ENCODE data around the gene G3BP1. TPM values are rescaled to one million over a fixed set of nuclear protein-coding genes. Genes with fewer than 3 reads are reported as not detected.
"Not testable (repeated sequence)": the region's sequence is repeated elsewhere in the genome, so short reads cannot be mapped to it uniquely, and the experiment has no call there.

Gene G3BP1
- total RNA-seq, 1 donor from 2014 or later: 312 TPM

- Mint-ChIP-seq H3K36me3 (ENCODE audit: low read depth) (peaks cover 87% of the 10 kb centered on the region), H3K4me3 (ENCODE audit: low read depth) (no peak overlapping the region), H3K4me1 (ENCODE audit: low read depth) (peaks cover 18% of the 10 kb centered on the region), H3K9me3 (peaks cover 8% of the 10 kb centered on the region), H3K27ac (no peak overlapping the region), H3K27me3 (ENCODE audit: low read depth) (no peaks in the 10 kb centered on the region)
- intact Hi-C loops (cut with micrococcal nuclease): no loop called here
- no peak for DNase-seq (ENCODE audit: low spot score)
Observed at GRCh38 chr5:151811593-151812321, 40.0 kb downstream of the G3BP1 start.

GRCh38 chr5:151812757-151813309, 41.1 kb downstream of the G3BP1 start:
- Mint-ChIP-seq H3K4me3 (ENCODE audit: low read depth) (no peak overlapping the region), H3K27me3 (ENCODE audit: low read depth) (no peaks in the 10 kb centered on the region), H3K27ac (no peak overlapping the region), H3K4me1 (ENCODE audit: low read depth) (peaks cover 18% of the 10 kb centered on the region), H3K9me3 (peaks cover 8% of the 10 kb centered on the region), H3K36me3 (ENCODE audit: low read depth) (peaks cover 79% of the 10 kb centered on the region)
- intact Hi-C loops (cut with micrococcal nuclease): no loop called here
- no peak for DNase-seq (ENCODE audit: low spot score)

GRCh38 chr5:151815051-151815450, 43.3 kb downstream of the G3BP1 start:
- DNase-seq (ENCODE audit: low spot score): no peak
- Mint-ChIP-seq H3K4me1 (ENCODE audit: low read depth) (peaks cover 9% of the 10 kb centered on the region), H3K27ac (no peak overlapping the region), H3K9me3 (peaks cover 8% of the 10 kb centered on the region), H3K4me3 (ENCODE audit: low read depth) (no peak overlapping the region), H3K36me3 (ENCODE audit: low read depth) (peaks cover 59% of the 10 kb centered on the region), H3K27me3 (ENCODE audit: low read depth) (no peaks in the 10 kb centered on the region)
- intact Hi-C loops (cut with micrococcal nuclease): no loop called here

DNA sequence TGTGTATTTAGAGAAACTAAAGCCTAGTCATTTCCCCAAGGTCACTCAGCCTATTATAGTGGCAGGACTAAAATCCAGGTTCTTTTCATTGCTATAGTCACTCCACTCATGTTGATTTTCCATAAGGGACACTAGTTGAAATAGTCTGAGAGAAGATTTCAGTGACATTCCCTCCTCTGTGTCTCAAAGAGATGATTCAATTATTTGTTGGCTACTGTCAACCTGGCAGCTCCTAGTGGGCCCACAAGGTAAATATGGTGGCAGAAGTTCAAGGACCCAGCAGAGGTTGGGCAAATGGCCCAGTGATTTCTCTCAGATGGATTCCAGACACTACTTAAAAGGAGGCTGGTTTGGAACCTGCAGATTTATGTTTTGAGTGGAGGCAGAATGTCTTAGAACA, 48.1 kb downstream of the G3BP1 start:
- DNase-seq (ENCODE audit: low spot score): no peak
- intact Hi-C loops (cut with micrococcal nuclease): no loop called here
- Mint-ChIP-seq H3K27ac (no peak overlapping the region), H3K4me1 (ENCODE audit: low read depth) (no peaks in the 10 kb centered on the region), H3K9me3 (no peaks in the 10 kb centered on the region), H3K4me3 (ENCODE audit: low read depth) (no peak overlapping the region), H3K36me3 (ENCODE audit: low read depth) (peaks cover 20% of the 10 kb centered on the region), H3K27me3 (ENCODE audit: low read depth) (no peaks in the 10 kb centered on the region)

- Mint-ChIP-seq H3K27me3 (ENCODE audit: low read depth) (no peaks in the 10 kb centered on the region), H3K9me3 (no peaks in the 10 kb centered on the region), H3K4me1 (ENCODE audit: low read depth) (no peaks in the 10 kb centered on the region), H3K27ac (no peak overlapping the region), H3K36me3 (ENCODE audit: low read depth) (peaks cover 16% of the 10 kb centered on the region), H3K4me3 (ENCODE audit: low read depth) (no peak overlapping the region)
- intact Hi-C loops (cut with micrococcal nuclease): no loop called here
- no peak for DNase-seq (ENCODE audit: low spot score)
Observed at GRCh38 chr5:151820271-151820670, 48.5 kb downstream of the G3BP1 start.

GRCh38 chr5:151820903-151821302, 49.1 kb downstream of the G3BP1 start:
- no peak overlapping the region for H3K4me3 Mint-ChIP-seq (ENCODE audit: low read depth)
- no peak overlapping the region for H3K27ac Mint-ChIP-seq
- peaks cover 10% of the 10 kb centered on the region for H3K36me3 Mint-ChIP-seq (ENCODE audit: low read depth)
- H3K9me3 Mint-ChIP-seq: no peaks in the 10 kb centered on the region
- intact Hi-C loops (cut with micrococcal nuclease): no loop called here
- H3K4me1 Mint-ChIP-seq (ENCODE audit: low read depth): no peaks in the 10 kb centered on the region
- no peaks in the 10 kb centered on the region for H3K27me3 Mint-ChIP-seq (ENCODE audit: low read depth)
- DNase-seq (ENCODE audit: low spot score): no peak

- Mint-ChIP-seq H3K36me3 (ENCODE audit: low read depth) (peaks cover 5% of the 10 kb centered on the region), H3K27me3 (ENCODE audit: low read depth) (no peaks in the 10 kb centered on the region), H3K4me3 (ENCODE audit: low read depth) (no peak overlapping the region), H3K4me1 (ENCODE audit: low read depth) (no peaks in the 10 kb centered on the region), H3K9me3 (no peaks in the 10 kb centered on the region), H3K27ac (no peak overlapping the region)
- intact Hi-C loops (cut with micrococcal nuclease): no loop called here
- no peak for DNase-seq (ENCODE audit: low spot score)
Observed at GRCh38 chr5:151822141-151822540, 50.4 kb downstream of the G3BP1 start.

DNA sequence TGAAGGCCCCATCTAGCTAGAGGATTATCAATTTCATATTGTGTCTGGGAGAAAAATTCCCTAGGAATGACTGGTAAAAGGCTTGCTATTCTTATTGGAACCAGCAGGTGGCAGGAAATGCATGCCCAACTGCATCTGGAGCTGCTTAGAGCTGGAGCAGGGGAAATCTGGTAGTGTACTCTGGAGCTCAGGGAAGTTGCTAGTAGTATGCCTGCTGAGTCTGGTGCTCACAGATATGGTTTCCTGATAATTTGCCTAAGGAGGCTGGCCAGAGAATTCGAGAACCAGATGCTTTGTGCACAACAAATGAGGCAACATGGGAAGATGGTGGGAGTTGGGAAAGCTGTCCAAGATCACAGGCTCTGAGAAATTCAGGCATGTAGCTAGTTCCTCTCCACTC, 53.7 kb downstream of the G3BP1 start:
- H3K27me3 Mint-ChIP-seq (ENCODE audit: low read depth): no peaks in the 10 kb centered on the region
- no peaks in the 10 kb centered on the region for H3K9me3 Mint-ChIP-seq
- H3K36me3 Mint-ChIP-seq (ENCODE audit: low read depth): peaks cover 8% of the 10 kb centered on the region
- no peak overlapping the region for H3K4me3 Mint-ChIP-seq (ENCODE audit: low read depth)
- DNase-seq (ENCODE audit: low spot score): no peak
- H3K27ac Mint-ChIP-seq: no peak overlapping the region
- H3K4me1 Mint-ChIP-seq (ENCODE audit: low read depth): peaks cover under 1% of the 10 kb centered on the region
- intact Hi-C loops (cut with micrococcal nuclease): loop anchor here (1.0 kb wide), 1 partner anchor 318 kb away; no protein-coding TSS in a partner anchor

DNA sequence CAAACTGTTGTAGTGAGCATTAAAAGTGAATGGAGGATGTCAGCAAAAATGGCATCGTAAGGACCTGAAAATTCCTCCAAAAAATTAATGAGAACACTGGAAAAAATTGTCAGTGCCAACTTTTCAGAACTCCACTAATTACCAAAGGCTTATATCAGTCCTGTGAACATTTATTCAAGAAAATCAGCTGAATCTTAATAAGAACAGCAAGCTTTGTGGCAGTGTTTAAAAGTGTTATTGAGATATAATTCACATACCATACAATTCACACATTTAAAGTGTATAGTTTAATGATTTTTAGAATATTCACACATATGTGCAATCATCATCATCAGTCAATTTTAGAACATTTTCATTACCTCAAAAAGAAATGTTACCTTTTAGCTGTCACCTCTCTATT, 57.6 kb downstream of the G3BP1 start:
- intact Hi-C loops (cut with micrococcal nuclease): no loop called here
- DNase-seq (ENCODE audit: low spot score): no peak
- Mint-ChIP-seq H3K4me3 (ENCODE audit: low read depth) (no peak overlapping the region), H3K27ac (no peak overlapping the region), H3K9me3 (peaks cover 27% of the 10 kb centered on the region), H3K27me3 (ENCODE audit: low read depth) (no peaks in the 10 kb centered on the region), H3K4me1 (ENCODE audit: low read depth) (peaks cover 2% of the 10 kb centered on the region), H3K36me3 (ENCODE audit: low read depth) (peaks cover 18% of the 10 kb centered on the region)

DNA sequence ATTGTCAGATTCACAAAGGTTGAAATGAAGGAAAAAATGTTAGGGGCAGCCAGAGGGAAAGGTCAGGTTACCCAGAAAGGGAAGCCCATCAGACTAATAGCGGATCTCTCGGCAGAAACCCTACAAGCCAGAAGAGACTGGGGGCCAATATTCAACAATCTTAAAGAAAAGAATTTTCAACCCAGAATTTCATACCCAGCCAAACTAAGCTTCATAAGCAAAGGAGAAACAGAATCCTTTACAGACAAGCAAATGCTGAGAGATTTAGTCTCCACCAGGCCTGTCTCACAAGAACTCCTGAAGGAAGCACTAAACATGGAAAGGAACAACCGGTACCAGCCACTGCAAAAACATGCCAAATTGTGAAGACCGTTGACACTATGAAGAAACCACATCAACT, 61.1 kb downstream of the G3BP1 start:
- DNase-seq (ENCODE audit: low spot score); H3K4me3 Mint-ChIP-seq (ENCODE audit: low read depth); intact Hi-C loops (cut with micrococcal nuclease); H3K27ac Mint-ChIP-seq; H3K4me1 Mint-ChIP-seq (ENCODE audit: low read depth); H3K27me3 Mint-ChIP-seq (ENCODE audit: low read depth): not testable (repeated sequence)
- H3K9me3 Mint-ChIP-seq: peaks cover 55% of the 10 kb centered on the region
- peaks cover 18% of the 10 kb centered on the region for H3K36me3 Mint-ChIP-seq (ENCODE audit: low read depth)

DNA sequence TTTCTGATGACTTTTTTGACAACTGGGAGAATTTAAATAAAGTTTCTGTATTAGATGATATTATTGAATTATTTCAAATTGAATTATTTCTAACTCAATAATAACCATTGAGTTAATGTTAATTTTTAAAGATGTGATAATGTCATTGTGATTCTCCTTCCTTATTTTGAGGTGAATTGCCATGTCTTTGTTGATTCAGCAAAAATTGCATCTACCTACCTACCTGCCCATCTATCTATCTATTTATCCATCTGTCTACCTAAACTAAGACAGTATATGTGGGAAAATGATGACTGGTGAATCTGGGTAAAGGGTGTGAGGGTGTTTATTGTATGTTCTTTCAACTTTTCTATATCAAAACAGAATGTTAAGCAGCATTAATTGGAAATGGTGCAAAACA, 75.0 kb downstream of the G3BP1 start:
- DNase-seq (ENCODE audit: low spot score): no peak
- no peaks in the 10 kb centered on the region for H3K4me1 Mint-ChIP-seq (ENCODE audit: low read depth)
- intact Hi-C loops (cut with micrococcal nuclease): no loop called here
- no peak overlapping the region for H3K27ac Mint-ChIP-seq
- no peaks in the 10 kb centered on the region for H3K36me3 Mint-ChIP-seq (ENCODE audit: low read depth)
- no peaks in the 10 kb centered on the region for H3K27me3 Mint-ChIP-seq (ENCODE audit: low read depth)
- no peaks in the 10 kb centered on the region for H3K9me3 Mint-ChIP-seq
- no peak overlapping the region for H3K4me3 Mint-ChIP-seq (ENCODE audit: low read depth)

DNA sequence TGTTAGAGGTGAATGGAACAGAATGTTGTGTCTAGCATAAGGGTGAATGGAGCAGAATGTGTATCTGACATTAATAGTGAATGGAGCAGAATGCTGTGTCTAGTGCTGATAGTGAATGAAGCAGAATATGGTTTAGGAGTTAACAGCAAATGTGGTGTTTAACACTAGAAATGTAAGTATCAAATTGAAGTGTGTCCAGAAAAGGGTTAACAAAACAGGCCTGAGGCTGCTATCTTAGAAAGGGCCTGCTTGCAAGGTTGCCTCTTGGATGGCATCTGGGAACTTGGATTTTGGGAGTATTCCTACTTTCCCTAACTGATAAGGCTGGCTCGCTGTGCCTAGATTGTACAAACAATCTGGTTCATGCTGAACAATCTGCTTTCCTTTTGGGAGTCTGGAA, 76.1 kb downstream of the G3BP1 start:
- intact Hi-C loops (cut with micrococcal nuclease): no loop called here
- Mint-ChIP-seq H3K36me3 (ENCODE audit: low read depth) (no peaks in the 10 kb centered on the region), H3K4me3 (ENCODE audit: low read depth) (no peak overlapping the region), H3K27ac (no peak overlapping the region), H3K9me3 (no peaks in the 10 kb centered on the region), H3K4me1 (ENCODE audit: low read depth) (no peaks in the 10 kb centered on the region), H3K27me3 (ENCODE audit: low read depth) (no peaks in the 10 kb centered on the region)
- no peak for DNase-seq (ENCODE audit: low spot score)

- intact Hi-C loops (cut with micrococcal nuclease): no loop called here
- H3K36me3 Mint-ChIP-seq (ENCODE audit: low read depth): no peaks in the 10 kb centered on the region
- DNase-seq (ENCODE audit: low spot score): no peak
- H3K27me3 Mint-ChIP-seq (ENCODE audit: low read depth): no peaks in the 10 kb centered on the region
- H3K9me3 Mint-ChIP-seq: no peaks in the 10 kb centered on the region
- no peak overlapping the region for H3K27ac Mint-ChIP-seq
- H3K4me3 Mint-ChIP-seq (ENCODE audit: low read depth): no peak overlapping the region
- no peaks in the 10 kb centered on the region for H3K4me1 Mint-ChIP-seq (ENCODE audit: low read depth)
Observed at GRCh38 chr5:151855701-151856100, 83.9 kb downstream of the G3BP1 start.

Data from activated T-helper 2 cell treated with anti-CD3 and anti-CD28 coated beads, Interferon-gamma antibody, Interleukin-2, Interleukin-4, amounts not matched to agents 10 μg/mL and 5 μg/mL and 100 μg/mL, durations not matched to agents 14 hours and 24 hours and 36 hours (primary cell).